ENCODE data around the gene PDZD7. TPM values are rescaled to one million over a fixed set of nuclear protein-coding genes. Genes with fewer than 3 reads are reported as not detected.

PDZD7 gene
- polyA plus RNA-seq (2012; ENCODE audit: insufficient read depth, insufficient read length, low read depth) = 9.7 TPM

DNA sequence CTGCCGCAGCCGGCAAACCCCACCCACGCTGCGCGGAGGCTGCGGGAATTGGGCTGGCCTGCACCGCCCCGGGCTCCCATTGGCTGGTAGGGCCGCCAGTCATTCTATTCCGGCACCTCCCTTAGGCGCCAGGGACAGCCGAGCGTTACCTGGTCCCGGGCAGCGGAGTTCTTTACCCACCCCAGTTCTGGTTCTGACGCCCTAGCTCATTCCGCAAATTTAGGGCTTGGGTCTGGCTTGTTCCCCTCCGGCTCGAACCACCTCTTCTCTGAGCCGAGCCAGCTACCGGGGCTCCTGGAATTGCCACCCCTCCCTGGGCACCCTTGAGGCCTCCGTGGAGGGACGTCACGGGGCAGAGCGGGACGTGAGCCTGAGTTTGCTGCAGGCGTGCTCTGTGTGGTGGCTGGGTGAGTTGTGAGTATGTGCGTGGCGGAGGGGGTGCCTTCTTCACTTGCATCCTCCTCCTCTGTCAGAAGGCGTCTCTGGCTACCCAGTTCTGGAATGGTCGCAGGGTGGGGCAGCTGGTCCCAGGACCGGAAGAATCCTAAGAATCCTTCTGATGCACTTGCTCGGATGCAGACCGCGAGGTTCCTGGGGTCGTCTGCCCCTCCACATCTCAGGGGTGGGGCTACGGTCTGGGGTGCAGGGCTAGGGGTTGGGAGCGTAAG is at the start of gene PDZD7, which contains the start of gene SFXN3:
PDZD7 (minus strand) TSS at position 2 of the 668 bp plus-strand sequence. CDS start 910 bp downstream, outside the sequence.
SFXN3 (plus strand) TSS at position 107 of the 668 bp plus-strand sequence. CDS start 3,461 bp downstream, outside the sequence.
- DNase-seq = peak; percentile 95
- Histone ChIP-seq H3K36me3 (no peaks in the 10 kb centered on the region), H3K4me1 (peaks cover 22% of the 10 kb centered on the region), H3K4me3 (ENCODE audit: low read depth, low read length) (peak within 1 kb of the TSS; percentile 80), H3K9me3 (no peaks in the 10 kb centered on the region), H3K27me3 (no peaks in the 10 kb centered on the region)
- TF ChIP-seq, protein P1, sequence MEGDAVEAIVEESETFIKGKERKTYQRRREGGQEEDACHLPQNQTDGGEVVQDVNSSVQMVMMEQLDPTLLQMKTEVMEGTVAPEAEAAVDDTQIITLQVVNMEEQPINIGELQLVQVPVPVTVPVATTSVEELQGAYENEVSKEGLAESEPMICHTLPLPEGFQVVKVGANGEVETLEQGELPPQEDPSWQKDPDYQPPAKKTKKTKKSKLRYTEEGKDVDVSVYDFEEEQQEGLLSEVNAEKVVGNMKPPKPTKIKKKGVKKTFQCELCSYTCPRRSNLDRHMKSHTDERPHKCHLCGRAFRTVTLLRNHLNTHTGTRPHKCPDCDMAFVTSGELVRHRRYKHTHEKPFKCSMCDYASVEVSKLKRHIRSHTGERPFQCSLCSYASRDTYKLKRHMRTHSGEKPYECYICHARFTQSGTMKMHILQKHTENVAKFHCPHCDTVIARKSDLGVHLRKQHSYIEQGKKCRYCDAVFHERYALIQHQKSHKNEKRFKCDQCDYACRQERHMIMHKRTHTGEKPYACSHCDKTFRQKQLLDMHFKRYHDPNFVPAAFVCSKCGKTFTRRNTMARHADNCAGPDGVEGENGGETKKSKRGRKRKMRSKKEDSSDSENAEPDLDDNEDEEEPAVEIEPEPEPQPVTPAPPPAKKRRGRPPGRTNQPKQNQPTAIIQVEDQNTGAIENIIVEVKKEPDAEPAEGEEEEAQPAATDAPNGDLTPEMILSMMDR (IDR thresholded peaks at IDR 0.05; ENCODE audit: low read depth, low read length) = no peak

DNA sequence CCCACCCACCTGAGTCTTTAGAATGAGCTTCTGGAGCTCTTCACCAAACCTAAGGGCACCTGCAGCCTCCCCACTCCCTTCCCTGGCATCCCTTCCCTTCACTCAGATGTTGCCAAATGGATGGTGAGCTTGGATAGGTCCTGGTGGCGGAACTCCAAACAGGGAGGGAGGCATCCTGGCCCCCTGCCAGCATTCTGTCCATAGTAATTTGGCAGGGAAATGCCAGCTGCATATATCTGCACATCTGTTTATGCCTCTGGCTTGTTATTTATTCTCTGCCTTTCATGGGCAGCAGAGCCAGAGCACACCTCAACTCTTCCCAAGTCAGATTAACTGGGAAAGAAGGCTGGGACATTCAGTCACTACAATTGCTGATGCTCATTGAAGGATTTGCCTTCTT is 48.9 kb upstream of the PDZD7 start:
- TF ChIP-seq, protein P1 (IDR thresholded peaks at IDR 0.05; ENCODE audit: low read depth, low read length) = no peak
- DNase-seq = peak; percentile 80
- Histone ChIP-seq H3K9me3 (no peaks in the 10 kb centered on the region), H3K36me3 (no peaks in the 10 kb centered on the region), H3K4me1 (peaks cover 11% of the 10 kb centered on the region), H3K27me3 (no peaks in the 10 kb centered on the region), H3K4me3 (ENCODE audit: low read depth, low read length) (no peak overlapping the region)

DNA sequence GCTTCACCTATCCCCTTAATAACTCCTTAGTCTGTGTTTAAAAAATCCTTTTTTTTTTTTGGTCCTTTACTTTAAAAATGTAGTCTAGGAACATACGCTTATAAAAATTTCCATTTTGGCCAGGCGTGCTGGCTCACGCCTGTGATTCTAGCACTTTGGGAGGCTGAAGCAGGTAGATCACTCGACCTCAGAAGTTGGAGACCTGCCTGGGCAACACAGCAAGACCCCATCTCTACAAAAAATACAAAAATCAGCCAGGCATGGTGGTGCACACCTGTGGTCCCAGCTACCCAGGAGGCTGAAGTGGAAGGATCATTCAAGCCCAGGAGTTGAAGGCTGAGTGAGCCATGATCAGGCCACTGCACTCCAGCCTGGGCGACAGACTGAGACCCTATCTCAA is 45.7 kb upstream of the PDZD7 start:
- no peaks in the 10 kb centered on the region for H3K27me3 ChIP-seq
- DNase-seq = no peak
- H3K4me3 ChIP-seq (ENCODE audit: low read depth, low read length) = no peak overlapping the region
- TF ChIP-seq, protein P1 (IDR thresholded peaks at IDR 0.05; ENCODE audit: low read depth, low read length) = no peak
- H3K4me1 ChIP-seq = peaks cover 9% of the 10 kb centered on the region
- H3K36me3 ChIP-seq = no peaks in the 10 kb centered on the region
- H3K9me3 ChIP-seq = no peaks in the 10 kb centered on the region

DNA sequence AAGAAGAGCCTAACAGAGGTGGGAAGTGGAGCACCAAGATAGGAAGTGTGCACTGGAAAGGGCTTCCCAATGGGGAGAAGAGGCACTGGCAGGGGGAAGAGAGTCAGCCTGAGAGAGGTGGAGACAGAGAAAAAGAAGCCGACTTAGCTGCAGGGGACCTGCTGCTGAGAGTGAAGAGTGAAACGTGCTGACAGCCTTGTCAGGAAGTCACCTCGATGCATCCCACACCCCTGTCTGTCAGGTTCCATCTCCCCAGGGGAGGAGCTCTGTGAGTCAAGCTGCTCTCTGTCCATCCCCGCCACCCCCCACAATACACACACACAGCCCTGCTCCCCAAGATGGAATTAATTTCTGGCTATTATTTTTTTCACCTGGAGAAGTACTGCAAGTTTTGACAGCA is 44.8 kb upstream of the PDZD7 start:
- Histone ChIP-seq H3K4me3 (ENCODE audit: low read depth, low read length) (no peak overlapping the region), H3K36me3 (no peaks in the 10 kb centered on the region), H3K4me1 (peaks cover 5% of the 10 kb centered on the region), H3K9me3 (no peaks in the 10 kb centered on the region), H3K27me3 (no peaks in the 10 kb centered on the region)
- DNase-seq = no peak
- TF ChIP-seq, protein P1 (IDR thresholded peaks at IDR 0.05; ENCODE audit: low read depth, low read length) = no peak

DNA sequence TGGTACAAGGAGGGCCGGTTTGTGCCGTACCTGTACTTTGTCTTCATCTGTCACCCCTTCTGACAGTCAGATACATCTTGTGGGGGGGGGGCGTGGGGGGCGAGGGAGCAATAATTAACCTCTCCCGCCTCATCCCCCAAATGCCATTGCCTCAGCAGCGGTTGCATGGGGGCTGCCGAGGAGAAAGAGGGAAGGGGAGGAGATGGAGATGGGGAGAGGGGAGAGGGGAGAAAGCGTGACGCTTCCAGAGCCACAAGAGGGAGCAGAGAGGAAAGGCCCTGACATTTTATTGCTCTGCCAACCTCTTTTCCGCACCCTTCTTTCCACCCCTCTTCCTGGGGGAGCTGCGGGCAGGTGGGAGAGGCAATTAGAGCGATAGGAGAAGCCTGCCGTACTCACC is 42.7 kb upstream of the PDZD7 start:
- H3K9me3 ChIP-seq = no peaks in the 10 kb centered on the region
- H3K27me3 ChIP-seq = no peaks in the 10 kb centered on the region
- no peak for DNase-seq
- H3K4me1 ChIP-seq = no peaks in the 10 kb centered on the region; the same call in 1 of the 2 replicates
- TF ChIP-seq, protein P1 (IDR thresholded peaks at IDR 0.05; ENCODE audit: low read depth, low read length) = peak; percentile 25
- H3K36me3 ChIP-seq = no peaks in the 10 kb centered on the region
- H3K4me3 ChIP-seq (ENCODE audit: low read depth, low read length) = no peak overlapping the region

DNA sequence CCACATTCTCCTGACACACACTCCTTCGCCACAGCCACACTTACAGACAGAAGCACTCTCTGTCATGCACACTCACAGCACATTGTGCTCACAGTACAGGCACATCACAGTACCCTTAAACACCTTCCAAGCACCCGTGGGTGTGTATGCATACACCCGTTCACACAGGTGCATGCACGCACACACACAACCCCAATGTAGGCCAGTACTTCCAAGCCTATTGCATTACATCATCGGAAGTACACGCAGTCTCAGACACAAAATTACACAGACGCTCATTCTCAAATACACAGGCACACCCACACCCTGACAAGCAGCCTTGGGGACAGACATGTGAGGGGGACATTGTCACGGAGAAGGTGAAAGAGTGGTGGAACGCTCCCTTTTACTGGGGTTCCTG is 42.0 kb upstream of the PDZD7 start:
- no peak for DNase-seq
- Histone ChIP-seq H3K4me1 (no peaks in the 10 kb centered on the region; the same call in 1 of the 2 replicates), H3K27me3 (no peaks in the 10 kb centered on the region), H3K4me3 (ENCODE audit: low read depth, low read length) (no peak overlapping the region), H3K36me3 (no peaks in the 10 kb centered on the region), H3K9me3 (no peaks in the 10 kb centered on the region)
- TF ChIP-seq, protein P1 (IDR thresholded peaks at IDR 0.05; ENCODE audit: low read depth, low read length) = no peak

Data from BE2C (cell line).